Subcutaneous adipose tissue (tissue), 4 donors: ENCODE measurements around the gene RUNX2. TPM values are rescaled to one million over a fixed set of nuclear protein-coding genes. Genes with fewer than 3 reads are reported as not detected.

ENCODE experiments used
- total RNA-seq, 4 donors: library from RNA; depleted of rRNA; stranded (reverse); fragments of >200 nt; gene quantifications; one replicate each; pipeline ENCODE4 v1.1.0, GENCODE V29; 2016
- TF ChIP-seq, protein P1 (sequence below): fragments of 450-650 bp; IDR thresholded peaks from one replicate; pipeline ENCODE4 v1.5.1; 2016; ENCODE audit warnings: low read depth, mild to moderate bottlenecking, control low read depth, antibody characterized with exemption, moderate library complexity

RUNX2 gene
- total RNA-seq, 4 donors from 2014 or later = 1.3 to 4.6 (median 2.6) TPM

- TF ChIP-seq, protein P1, sequence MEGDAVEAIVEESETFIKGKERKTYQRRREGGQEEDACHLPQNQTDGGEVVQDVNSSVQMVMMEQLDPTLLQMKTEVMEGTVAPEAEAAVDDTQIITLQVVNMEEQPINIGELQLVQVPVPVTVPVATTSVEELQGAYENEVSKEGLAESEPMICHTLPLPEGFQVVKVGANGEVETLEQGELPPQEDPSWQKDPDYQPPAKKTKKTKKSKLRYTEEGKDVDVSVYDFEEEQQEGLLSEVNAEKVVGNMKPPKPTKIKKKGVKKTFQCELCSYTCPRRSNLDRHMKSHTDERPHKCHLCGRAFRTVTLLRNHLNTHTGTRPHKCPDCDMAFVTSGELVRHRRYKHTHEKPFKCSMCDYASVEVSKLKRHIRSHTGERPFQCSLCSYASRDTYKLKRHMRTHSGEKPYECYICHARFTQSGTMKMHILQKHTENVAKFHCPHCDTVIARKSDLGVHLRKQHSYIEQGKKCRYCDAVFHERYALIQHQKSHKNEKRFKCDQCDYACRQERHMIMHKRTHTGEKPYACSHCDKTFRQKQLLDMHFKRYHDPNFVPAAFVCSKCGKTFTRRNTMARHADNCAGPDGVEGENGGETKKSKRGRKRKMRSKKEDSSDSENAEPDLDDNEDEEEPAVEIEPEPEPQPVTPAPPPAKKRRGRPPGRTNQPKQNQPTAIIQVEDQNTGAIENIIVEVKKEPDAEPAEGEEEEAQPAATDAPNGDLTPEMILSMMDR = no peak
These were observed 338.7 kb downstream of the RUNX2 start for GRCh38 chr6:45666846-45667245.

DNA sequence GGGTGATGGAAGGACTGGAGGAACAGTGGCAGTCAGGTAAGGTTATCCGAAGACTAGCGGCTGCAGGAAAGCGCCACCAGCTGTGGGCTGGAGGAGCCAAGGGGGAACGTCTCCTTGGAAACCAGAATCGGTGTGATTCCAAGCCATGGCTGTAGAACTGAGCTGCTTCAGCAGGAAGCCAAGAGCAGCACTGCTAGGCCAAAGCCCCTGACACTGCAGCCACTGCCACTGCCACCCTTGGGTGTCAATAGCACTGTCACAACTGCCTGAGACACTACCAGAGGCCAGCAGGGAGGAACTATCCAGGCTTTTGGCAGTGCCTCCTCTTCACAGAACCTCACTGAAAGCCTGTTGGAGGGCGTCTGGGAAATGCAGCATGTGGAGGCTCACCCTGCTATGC is 339.2 kb downstream of the RUNX2 start:
- TF ChIP-seq, protein P1 = no peak

DNA sequence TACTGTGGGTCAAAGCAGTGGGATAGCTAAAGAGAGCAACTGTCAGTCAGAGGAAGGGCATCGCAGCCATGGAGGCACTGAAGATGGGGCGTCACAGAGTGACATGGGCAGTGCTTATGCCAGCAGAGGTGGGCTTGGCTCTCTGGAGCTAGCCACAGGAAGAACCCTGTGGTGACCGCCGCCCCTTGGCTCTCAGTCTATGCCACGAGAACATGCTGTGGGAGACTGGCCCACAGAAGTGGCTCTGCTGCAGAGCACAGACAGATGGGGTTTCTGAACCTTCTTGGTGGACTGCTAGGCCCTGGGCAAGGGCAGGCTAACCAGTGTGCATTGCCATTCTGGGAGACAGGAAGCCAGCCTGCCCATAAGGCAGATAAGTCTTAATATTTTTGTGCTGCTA is 339.6 kb downstream of the RUNX2 start:
- TF ChIP-seq, protein P1 = no peak

DNA sequence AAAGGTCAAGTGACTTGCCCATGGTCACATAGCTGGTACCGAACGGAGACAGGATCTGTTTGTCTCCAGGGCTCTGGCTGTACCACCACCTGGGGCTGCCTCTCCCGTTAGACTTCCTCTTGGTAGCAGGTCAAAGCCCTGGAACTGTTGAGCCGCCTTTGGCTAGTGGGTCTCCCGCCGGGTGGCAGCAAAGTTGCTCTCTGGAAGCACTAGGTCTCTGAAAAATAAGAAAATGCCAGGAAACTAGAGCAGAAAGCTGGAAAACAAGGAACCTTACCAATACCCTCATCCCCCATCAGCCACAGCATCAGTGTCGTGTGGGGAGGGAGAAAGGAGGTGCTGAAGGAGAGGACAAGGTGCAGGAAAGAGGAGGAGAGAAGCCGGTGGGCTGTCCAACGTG is 340.6 kb downstream of the RUNX2 start:
- TF ChIP-seq, protein P1 = no peak

DNA sequence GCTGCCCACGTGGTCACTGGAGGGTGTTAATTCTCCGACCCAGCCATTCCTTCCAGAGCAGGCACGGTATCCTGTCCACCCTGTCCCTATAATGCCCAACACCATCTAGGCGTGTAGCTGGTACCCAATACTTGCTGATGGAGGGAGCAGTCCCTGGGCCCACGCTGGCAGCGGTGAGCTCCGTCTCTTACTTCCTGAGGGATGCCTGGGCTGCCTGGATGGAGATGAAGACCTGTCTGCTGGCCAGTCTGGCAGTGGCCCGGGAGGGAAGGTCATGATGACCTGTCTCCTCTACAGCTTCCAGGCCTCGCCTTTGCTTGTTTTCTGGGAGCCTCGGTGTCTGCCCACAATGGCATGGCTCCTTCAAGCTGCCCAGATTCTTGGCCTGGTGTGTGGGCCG is 347.5 kb downstream of the RUNX2 start:
- TF ChIP-seq, protein P1 = no peak

DNA sequence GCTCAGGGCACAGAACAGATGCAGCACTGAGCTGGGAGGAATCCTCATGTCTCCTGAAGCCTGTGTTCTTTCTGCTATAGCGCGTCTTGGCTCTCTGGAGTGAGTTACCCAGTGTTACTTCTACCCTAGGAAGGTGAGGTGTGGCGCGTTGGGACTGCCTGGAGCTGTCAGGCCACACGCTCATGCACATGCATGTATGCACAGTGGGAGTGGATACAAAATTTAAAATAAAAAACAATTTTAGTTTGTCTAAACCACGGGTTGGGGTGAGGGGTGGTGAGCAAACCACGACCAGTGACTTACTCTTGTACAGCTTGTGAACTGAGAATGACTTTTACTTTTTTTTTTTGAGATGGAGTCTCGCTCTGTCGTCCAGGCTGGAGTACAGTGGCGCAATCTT is 348.2 kb downstream of the RUNX2 start:
- TF ChIP-seq, protein P1 = no peak

DNA sequence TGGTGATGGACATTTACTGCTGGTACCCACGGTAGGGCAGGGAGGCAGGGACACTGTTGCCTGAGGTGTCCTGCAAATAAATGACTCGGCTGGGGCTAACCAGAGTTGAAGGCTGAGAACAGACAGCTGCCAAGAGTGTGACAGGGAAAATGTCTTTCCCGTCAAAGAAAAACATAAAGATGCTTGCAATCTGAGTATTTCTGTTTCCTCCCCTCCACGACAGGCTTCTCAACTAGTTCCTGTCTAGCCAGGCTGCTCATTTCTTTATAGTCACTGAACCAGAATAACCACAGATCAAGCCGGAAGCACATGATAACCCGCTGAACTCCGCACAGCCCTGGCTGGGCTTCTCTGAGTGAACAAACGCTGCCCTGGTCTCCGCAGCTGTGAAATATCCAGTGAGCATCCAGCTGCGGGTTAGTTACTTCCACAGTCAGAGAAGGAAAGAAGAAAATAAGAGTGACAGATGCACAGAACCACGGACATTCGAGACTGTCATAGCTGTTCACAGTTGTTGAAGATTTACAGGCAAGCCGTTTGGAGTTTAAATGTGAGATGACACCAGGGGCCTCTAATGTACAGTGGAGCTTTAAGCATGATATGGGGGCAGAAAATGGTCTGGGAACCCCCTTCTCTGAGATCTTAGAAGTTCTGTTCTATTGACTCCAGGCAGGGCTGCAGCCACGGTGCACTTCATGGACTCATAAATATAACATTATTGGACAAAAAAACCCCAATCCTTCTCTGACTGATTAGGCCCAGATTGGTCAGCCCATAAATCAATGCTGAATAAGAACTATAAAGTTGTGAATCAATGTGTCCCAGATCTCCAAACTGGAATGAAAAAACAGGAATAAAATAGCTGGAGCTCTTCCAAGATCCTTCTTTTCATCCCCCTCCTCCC is 349.5 kb downstream of the RUNX2 start:
- TF ChIP-seq, protein P1 = no peak
